GM13977 (cell line): Measurements from ENCODE around the gene KLHL5.

ENCODE experiments used
- DNase-seq: peaks from one replicate; pipeline ENCODE4 v3.0.0; 2012; ENCODE audit warnings: low spot score
- CTCF ChIP-seq: IDR thresholded peaks from 2 replicates; pipeline ENCODE4 v1.5.1; 2012; ENCODE audit warnings: mild to moderate bottlenecking, control low read depth; ENCODE audit not compliant: insufficient read depth; ENCODE audit errors: extremely low read depth, missing control alignments
- in situ Hi-C: fragments of 300-500 bp; cut with MboI; formaldehyde crosslinking; loops from one replicate; pipeline ENCODE4 v1.12.0; 2022; ENCODE audit warnings: low sequenced_read_pairs, low pct_unique_long_range_greater_than_20kb, mixed read lengths, inconsistent platforms; ENCODE audit not compliant: unreplicated experiment

Gene KLHL5

GRCh38 chr4:39078829-39079228 lies 16.8 kb downstream of the KLHL5 start:
- no peak for DNase-seq
- in situ Hi-C loops = no loop called here
- no peak for TF ChIP-seq CTCF

- TF ChIP-seq CTCF = no peak
These were observed 21.1 kb downstream of the KLHL5 start for GRCh38 chr4:39083164-39083563.

GRCh38 chr4:39085891-39086290 lies 23.9 kb downstream of the KLHL5 start:
- no peak for TF ChIP-seq CTCF
- in situ Hi-C loops = no loop called here
- DNase-seq = no peak

More at GRCh38 chr4:39083164-39083563, 21.1 kb downstream of the KLHL5 start:
- in situ Hi-C loops = no loop called here
- no peak for DNase-seq

- TF ChIP-seq CTCF = no peak
- DNase-seq = no peak
- in situ Hi-C loops = no loop called here
These were observed 34.8 kb downstream of the KLHL5 start for GRCh38 chr4:39096847-39097246.

- in situ Hi-C loops = no loop called here
- no peak for DNase-seq
- TF ChIP-seq CTCF = no peak
These were observed 35.3 kb downstream of the KLHL5 start for GRCh38 chr4:39097290-39097689.

GRCh38 chr4:39102297-39102696 lies 40.3 kb downstream of the KLHL5 start:
- TF ChIP-seq CTCF = no peak
- in situ Hi-C loops = no loop called here
- no peak for DNase-seq

- TF ChIP-seq CTCF = no peak
- in situ Hi-C loops = no loop called here
- DNase-seq = no peak
These were observed 41.3 kb downstream of the KLHL5 start for GRCh38 chr4:39103291-39103690.
